Endothelial cell of umbilical vein (primary cell): ENCODE results near the gene SYNE1.

ENCODE experiments used
- EZH2 ChIP-seq: IDR thresholded peaks from 2 replicates; pipeline ENCODE4 v1.6.1; 2012; ENCODE audit warnings: borderline replicate concordance, low read depth, mild to moderate bottlenecking, moderate library complexity, low read length, inconsistent platforms; ENCODE audit not compliant: severe bottlenecking
- FOS ChIP-seq: IDR thresholded peaks from 2 replicates; pipeline ENCODE4 v1.6.1; 2011; ENCODE audit warnings: mild to moderate bottlenecking, low read length, moderate library complexity, borderline replicate concordance; ENCODE audit not compliant: insufficient read depth
- JUN ChIP-seq: IDR thresholded peaks from 2 replicates; pipeline ENCODE4 v1.6.1; 2011; ENCODE audit warnings: borderline replicate concordance, low read depth; ENCODE audit not compliant: insufficient read length, insufficient read depth
- POLR2A ChIP-seq: IDR thresholded peaks from 2 replicates; pipeline ENCODE4 v1.6.1; 2012; ENCODE audit warnings: low read depth, mild to moderate bottlenecking, control low read depth, low read length
- POLR2AphosphoS5 ChIP-seq: IDR thresholded peaks from 2 replicates; pipeline ENCODE4 v1.6.1; 2012; ENCODE audit warnings: low read depth, mild to moderate bottlenecking, control low read depth, low read length, moderate library complexity; ENCODE audit not compliant: insufficient read depth
- TF ChIP-seq, protein P1 (sequence below), 2 donors: IDR thresholded peaks; 1 replicate in 1 of 2; 2 replicates in 1 of 2; pipeline ENCODE4 v1.5.1; 2011; ENCODE audit warnings: low read length in 2 of 2, mild to moderate bottlenecking in 2 of 2, moderate library complexity in 2 of 2, control low read depth in 1 of 2, inconsistent platforms in 1 of 2, low read depth in 1 of 2; ENCODE audit not compliant: insufficient read depth in 1 of 2; ENCODE audit errors: extremely low read depth in 1 of 2
- TF ChIP-seq, protein P2 (sequence below): IDR thresholded peaks from 2 replicates; pipeline ENCODE4 v1.6.1; 2011; ENCODE audit not compliant: insufficient read depth, insufficient read length

DNA sequence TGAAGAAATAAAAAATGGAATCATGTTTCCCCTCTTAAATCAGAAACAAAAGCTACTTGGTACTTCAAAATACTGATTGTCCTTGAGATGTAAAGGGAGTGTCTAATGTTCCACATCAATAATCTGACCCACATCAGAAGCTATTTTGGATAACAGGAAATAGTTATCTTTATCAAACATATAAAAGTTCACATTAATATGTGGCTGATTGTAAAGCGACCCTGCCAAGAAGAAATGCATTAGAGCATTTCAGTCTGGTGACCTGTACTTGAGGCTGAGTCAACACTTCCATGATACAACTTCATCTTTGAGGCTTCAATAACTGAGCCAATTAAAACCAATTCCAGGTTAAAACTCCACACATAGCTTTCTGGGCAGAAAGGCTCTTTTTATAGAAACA, 31.8 kb downstream of the SYNE1 start:
- TF ChIP-seq, protein P1, sequence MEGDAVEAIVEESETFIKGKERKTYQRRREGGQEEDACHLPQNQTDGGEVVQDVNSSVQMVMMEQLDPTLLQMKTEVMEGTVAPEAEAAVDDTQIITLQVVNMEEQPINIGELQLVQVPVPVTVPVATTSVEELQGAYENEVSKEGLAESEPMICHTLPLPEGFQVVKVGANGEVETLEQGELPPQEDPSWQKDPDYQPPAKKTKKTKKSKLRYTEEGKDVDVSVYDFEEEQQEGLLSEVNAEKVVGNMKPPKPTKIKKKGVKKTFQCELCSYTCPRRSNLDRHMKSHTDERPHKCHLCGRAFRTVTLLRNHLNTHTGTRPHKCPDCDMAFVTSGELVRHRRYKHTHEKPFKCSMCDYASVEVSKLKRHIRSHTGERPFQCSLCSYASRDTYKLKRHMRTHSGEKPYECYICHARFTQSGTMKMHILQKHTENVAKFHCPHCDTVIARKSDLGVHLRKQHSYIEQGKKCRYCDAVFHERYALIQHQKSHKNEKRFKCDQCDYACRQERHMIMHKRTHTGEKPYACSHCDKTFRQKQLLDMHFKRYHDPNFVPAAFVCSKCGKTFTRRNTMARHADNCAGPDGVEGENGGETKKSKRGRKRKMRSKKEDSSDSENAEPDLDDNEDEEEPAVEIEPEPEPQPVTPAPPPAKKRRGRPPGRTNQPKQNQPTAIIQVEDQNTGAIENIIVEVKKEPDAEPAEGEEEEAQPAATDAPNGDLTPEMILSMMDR (IDR thresholded peaks at IDR 0.05; ENCODE audit: extremely low read depth in 1 of 2, insufficient read depth in 1 of 2, low read depth in 1 of 2, low read length in 2 of 2) = no peak
- TF ChIP-seq EZH2 (no peak), POLR2A (no peak), JUN (no peak), FOS (no peak), POLR2AphosphoS5 (no peak)
- TF ChIP-seq, protein P2, sequence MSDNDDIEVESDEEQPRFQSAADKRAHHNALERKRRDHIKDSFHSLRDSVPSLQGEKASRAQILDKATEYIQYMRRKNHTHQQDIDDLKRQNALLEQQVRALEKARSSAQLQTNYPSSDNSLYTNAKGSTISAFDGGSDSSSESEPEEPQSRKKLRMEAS = no peak
